GM21423 (cell line): ENCODE results near the gene PRSS8.
A peak's percentile ranks its signal among the peaks of the same experiment; 100 is the strongest.
"Not testable (repeated sequence)": the region's sequence is repeated elsewhere in the genome, so short reads cannot be mapped to it uniquely, and the experiment has no call there.

Source experiments
- ATAC-seq: cut with Tn5 transposase; IDR thresholded peaks from one replicate; pipeline ENCODE4 v1.9.1; 2021; ENCODE audit warnings: mild to moderate bottlenecking, moderate library complexity; ENCODE audit not compliant: unreplicated experiment

Gene PRSS8

DNA sequence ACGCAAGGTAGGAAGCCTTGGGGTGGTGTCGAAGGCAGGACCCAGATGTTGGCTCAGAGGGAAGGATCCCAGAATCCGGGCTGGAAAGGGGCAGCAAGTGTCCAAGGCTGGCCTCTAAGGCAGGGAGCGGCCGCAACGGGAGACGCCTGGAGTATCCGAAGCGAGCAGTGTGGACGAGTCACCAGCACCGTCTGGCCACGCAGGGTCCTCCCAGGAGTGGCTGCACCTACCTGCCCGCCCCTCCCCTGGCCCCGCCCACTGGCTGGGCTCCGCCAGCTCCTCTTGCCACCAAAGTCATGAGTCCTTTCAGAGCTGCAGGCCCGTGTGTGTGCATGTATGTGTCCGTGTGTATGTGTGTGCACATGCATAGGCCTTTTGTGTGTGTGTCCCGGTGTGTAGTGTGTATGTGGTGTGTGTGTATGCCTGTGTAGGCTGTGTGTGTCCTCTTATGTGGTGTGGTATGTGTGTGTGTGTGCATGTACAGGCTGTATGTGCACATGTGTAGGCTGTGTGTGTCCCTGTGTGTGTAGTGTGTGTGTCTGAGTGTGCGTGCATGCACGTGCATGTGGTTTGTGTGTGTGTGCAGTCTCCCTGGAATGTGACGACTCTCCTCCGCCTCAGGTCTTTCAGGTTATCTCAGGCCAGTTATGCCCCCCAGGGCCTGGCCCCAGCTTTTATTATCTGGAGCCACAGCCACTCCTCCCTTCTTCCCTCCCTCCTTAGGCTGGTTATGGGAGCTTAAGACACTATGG is at the start of gene PRSS8:
Gene PRSS8 (minus strand): TSS at position 193 of the 752 bp plus-strand sequence. CDS start 229 bp downstream, outside the sequence.
- ATAC-seq = no peak

DNA sequence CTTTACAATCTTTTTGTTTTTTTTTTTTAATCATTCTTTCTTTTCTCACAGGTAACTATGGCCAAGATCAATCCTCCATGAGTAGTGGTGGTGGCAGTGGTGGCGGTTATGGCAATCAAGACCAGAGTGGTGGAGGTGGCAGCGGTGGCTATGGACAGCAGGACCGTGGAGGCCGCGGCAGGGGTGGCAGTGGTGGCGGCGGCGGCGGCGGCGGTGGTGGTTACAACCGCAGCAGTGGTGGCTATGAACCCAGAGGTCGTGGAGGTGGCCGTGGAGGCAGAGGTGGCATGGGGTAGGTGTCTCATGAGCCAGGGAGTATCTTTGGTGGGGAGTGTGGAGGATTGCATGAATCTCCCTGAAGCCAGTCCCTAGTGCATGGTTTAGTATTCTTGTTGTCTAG is 49.4 kb upstream of the PRSS8 start:
- no peak for ATAC-seq

DNA sequence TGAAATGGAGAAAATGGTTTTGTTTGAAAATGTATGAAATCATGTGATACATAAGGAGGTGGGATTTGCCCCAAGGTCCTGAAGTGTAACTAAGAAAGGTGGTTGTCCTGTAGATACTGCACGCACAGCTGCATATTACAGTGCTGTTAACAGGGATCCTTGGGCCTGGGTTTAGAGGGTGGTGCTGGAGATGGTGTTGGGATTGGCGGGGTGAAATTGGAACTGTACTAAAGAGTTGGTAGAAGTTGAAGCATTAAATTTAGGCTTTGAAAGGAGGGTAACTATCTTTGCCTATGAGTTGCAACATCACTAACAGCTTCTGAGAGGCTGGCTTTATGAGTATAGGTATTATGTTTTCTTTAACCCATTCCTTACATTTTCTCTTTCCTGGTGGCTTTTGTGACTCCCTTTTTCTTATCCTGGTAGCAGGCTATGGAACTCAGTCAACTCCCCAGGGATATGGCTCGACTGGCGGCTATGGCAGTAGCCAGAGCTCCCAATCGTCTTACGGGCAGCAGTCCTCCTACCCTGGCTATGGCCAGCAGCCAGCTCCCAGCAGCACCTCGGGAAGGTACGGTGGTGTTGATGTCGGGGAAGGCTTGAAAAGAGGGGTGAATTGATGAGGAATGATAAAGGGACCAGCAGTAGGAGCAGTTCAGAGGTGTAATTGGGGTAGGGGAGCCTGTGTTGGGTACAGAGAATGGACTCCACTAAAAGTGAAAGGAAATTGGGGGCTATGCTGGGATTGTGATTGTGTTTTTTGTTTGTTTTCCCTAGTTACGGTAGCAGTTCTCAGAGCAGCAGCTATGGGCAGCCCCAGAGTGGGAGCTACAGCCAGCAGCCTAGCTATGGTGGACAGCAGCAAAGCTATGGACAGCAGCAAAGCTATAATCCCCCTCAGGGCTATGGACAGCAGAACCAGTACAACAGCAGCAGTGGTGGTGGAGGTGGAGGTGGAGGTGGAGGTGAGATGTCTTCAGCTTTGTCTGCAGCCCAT is 48.2 kb upstream of the PRSS8 start:
- no peak for ATAC-seq

DNA sequence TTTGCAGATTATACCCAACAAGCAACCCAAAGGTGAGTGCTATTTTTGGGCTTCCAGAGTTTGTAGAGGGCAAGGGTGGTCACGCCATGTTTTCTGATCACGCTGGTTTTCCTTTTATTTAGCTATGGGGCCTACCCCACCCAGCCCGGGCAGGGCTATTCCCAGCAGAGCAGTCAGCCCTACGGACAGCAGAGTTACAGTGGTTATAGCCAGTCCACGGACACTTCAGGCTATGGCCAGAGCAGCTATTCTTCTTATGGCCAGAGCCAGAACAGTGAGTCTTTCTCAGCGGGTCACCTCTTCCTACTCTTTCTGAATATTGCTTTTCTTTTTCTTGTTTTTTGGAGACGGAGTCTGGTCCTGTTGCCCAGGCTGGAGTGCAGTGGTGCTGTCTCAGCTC is 46.9 kb upstream of the PRSS8 start:
- no peak for ATAC-seq

DNA sequence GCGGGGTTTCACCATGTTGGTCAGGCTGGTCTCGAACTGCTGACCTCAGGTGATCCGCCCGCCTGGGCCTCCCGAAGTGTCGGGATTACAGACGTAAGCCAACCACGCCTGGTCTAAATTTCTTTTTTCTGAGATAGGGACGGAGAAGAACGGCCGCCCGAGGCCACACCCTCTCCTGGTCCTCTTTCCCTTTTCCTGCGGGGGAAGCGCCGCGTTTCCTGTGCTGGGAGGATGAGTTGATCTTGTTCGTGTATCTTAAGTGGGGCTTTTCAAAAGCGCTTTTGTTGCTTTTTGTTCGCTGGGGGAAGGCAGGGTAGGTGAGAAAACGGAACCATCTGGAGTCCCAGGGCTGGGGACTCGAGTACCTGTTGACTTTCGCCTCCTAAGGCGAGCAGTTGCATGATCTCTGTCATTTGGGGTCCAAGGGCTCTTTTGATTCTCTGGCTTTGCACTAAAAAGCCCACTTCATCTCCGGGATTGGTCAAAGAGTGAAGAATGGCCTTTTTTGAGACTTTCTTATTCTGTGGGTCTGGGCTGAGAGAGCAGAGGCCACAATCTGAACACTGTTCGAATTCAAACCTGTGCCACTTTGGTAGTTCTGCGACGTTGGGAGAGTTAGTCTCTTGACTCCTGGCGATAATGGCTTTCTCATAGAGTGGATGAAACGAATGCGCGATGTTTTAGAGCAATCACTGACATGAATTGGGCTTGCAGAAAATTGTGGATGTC is 45.7 kb upstream of the PRSS8 start:
- no peak for ATAC-seq

DNA sequence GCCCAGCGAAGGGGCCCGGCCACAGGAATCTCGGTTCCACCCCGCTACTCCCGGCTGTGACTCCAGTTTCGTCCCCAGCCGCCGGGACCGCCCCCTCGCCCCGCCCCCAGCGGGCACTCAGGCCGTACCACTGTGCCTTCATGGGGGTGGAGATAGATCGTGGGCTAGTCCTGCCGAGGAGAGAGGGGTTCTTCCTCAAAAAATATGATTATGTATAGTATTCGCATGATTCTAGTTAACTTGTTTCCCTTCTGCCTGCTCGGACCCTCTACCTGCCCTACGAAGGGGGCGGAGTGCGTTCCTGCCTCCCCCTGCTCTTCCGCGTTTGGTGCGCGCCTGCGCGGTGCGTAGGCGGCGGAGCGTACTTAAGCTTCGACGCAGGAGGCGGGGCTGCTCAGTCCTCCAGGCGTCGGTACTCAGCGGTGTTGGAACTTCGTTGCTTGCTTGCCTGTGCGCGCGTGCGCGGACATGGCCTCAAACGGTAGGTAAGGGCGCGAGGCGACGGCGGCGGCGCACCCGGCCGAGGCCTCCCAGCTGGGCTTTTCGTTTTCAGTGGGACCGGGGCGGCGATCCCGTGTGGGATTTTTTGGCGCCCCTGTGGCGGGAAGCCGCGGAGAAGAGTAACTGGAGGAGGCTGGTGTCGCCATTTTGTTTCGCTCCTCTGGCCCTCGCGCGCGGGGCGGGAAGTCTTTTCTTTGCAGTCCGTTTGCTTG is 44.4 kb upstream of the PRSS8 start, which contains the start of gene FUS:
Gene FUS (plus strand): TSS at position 393 of the 713 bp plus-strand sequence. CDS start 76 bp downstream, at position 469.
- peak; percentile 62 for ATAC-seq

DNA sequence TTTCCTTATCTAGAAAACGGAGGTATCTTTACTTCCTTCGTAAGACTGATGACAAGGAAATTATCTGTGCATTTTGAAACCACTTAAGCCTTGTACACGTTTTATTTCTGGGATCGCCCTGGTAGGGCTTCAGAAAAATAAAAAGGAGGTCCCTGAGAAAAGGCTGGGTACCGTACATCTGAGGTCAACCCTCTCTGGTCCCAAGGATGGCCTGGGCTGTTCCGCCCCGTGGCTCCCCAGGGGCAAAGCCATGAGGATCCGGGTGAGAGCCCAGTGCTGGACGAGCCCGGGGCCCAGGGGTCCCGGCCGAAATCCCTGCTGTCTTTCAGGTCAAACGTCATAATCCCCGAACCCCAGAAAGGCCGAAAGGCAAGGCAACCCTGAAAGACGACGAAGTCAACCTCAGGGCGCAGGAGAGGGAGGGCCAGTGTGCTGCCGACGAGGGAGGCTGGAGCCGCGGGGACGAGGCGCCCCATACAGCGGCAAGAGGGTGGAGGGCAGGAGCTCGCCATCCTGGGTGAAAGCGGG is 43.8 kb upstream of the PRSS8 start:
- peak; percentile 1 for ATAC-seq

DNA sequence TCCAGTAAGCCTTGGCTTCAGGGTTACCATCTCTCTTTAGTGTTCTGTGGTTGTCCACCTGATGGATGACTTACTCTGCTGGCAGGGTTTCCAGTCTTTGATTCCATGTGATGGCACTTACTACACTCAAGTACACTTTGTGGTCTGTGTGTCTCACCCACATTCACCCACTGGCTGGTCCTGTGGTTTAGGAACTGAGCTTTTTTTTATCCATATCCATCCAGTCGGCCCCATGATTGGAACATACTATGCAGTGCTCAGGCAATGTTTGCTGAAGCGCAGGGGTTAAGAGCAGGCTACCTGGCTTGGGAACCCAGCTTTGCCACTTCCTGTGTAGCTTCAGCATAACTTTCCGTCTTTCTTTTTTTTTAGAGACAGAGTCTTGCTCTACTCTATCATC is 41.6 kb upstream of the PRSS8 start:
- ATAC-seq = no peak

DNA sequence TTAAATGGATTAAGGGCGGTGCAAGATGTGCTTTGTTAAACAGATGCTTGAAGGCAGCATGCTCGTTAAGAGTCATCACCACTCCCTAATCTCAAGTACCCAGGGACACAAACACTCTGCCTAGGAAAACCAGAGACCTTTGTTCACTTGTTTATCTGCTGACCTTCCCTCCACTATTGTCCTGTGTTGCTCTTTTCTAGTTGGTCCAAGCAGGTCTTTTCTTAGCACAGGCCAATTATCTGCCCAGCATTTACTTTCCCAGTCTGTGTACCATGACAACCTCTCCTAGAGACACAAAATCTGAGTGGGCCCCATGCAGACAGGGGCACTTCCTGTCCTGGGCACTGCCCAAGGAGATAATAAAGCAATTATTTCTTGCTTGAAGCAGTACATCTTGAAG is 34.5 kb upstream of the PRSS8 start:
- ATAC-seq = not testable (repeated sequence)

DNA sequence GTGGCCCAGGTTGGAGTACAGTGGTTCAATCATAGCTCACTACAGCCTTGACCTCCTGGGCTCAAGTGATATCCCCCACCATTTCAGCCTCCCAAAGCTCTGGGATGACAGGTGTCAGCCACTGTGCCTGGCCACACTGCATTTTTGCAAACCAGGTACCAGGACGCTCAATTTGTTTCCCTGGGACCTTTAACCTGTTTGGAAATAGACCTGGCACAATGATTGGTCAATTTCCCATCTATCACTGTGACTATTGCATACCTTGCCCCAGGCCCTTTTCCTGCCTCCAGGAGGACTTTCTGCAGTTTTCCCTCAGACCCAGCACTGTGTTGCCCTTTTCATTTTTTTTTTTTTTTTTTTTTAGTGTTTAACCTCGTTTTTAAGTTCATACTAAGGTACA is 33.3 kb upstream of the PRSS8 start:
- ATAC-seq = no peak

DNA sequence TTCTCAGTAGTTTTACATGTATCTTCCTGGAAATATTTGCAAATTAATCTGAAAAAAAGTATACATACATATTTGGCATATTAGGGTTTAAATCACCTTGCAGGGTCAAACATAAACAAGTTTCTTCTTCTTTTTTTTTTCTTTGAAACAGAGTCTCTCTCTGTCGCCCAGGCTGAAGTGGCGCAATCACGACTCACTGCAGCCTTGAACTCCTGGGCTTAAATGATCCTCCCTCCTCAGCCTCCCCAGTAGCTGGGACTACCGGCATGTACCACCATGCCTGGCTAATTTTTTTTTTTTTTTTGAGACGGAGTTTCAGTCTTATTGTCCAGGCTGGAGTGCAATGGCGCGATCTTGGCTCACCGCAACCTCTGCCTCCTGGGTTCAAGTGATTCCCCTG is 31.8 kb upstream of the PRSS8 start:
- ATAC-seq = no peak

DNA sequence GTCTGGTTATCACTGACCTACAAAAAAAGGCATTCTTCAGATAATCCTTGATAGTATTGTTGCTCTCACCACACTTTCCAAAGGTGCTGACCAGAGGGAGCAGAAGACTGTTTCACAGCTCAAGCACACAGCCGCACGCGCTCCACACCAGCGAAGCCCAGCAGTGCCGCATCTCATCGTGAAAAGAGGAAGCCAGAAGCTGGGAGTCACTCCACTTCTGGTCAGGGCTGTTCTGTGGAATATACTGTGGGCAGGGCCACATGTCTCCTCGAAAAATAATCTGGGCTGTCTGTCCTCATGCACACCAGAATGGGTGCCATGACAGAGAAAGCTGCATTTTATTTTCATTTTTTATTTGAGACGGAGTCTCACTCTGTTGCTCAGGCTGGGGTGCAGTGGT is 21.6 kb upstream of the PRSS8 start:
- no peak for ATAC-seq

DNA sequence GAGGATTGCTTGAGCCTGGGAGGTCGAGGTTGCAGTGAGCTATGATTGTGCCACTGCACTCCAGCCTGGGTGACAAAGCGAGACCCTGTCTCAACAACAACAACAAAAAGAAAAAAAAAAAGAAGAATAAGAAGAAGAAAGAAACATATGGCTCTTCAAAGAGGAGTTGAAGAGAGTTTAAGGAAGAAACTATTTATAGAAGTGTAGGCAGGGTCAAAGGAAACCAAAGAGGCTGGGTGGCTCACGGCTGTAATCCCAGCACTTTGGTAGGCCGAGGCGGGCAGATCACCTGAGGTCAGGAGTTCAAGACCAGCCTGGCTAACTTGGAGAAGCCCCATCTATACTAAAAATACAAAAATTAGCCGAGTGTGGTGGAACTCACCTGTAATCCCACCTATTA is 15.4 kb upstream of the PRSS8 start:
- not testable (repeated sequence) for ATAC-seq

DNA sequence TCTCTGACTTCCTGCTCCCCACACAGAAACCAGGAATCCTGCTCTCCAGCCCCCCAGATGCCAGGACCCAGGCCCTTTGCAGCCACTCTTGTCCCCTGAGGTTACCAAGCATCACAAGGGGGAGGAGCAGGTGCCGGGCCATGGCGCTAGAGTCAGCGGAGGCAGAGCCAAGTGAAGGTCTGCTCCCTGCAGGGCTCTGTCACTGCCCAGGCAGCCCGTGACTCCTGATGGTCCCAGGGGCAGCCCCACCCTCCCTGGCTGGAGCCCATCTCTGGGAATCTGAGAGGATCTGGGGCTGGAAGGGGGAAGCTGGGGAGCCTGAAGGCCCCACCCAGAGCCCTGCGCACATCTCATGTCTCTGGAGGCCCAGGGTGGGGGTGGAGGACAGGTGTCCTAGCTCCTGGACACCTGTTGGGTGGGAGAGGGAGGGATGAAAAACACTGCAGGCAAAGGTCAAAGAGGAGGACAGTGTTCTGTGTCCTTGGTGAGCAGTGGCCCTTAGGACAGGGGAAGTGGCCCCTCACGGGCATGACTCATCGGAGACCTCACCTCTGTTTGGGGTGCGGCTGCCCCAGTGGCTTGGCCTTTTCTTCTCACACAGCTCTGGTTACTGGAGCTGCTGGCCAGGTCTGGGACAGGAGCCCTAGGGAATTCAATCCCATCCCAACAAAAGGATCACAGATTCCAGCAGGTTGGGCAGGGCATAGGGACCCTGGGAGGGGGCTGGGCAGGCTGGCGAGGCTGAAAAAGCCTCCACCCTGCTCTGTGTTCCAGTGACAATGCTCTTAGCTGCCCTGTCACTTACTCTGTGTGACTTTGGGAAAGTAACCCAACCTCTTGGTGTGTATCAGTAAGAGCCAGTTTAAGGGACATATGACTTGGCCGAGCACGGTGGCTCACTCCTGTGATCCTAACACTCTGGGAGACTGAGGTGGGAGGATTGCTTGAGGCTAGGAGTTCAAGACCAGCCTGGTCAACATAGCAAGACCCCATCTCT is 14.7 kb upstream of the PRSS8 start, which contains the start of gene PRSS36:
Gene PRSS36 (minus strand): TSS at position 173 of the 997 bp plus-strand sequence. CDS start 31 bp downstream, at position 142.
- ATAC-seq = no peak

DNA sequence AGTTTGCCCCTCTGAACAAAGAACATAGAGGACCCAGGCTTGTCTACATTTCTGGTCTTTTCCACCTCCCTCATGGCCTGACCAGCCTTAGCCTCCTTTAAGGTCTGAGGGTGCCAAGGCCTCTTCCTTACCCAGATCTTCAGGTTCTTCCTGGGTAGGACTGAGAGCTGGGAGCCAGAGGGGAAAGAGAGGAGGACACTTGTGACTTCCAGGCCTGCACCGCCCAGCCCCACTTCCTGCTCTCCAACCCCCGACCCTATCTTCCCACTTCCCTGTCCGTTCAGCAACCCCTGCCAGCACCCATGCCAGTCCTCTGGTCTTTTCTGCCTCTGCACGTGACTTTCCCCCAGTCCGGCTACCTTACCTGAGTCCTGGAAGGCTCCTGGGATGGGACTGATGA is 13.8 kb upstream of the PRSS8 start:
- no peak for ATAC-seq

DNA sequence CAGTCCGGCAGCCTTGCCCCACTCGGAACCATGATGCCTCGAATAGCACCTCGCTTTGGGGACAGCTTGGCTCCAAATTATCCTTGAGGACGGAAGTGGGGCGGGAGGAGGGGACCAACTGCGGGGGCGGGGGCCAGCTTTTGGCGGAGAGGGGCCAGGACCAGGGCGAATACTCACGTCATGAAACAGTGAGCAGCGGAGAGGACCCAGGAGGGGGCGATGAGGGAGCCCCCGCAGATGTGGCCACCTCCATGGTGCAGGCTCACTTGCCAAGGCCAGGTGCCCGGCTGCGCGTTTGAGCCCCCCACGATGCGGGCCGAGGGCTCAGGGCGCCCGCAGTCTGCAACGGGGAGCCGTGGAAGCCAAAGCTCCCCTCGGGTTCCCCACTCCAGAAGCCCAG is 13.4 kb upstream of the PRSS8 start:
- ATAC-seq = no peak

DNA sequence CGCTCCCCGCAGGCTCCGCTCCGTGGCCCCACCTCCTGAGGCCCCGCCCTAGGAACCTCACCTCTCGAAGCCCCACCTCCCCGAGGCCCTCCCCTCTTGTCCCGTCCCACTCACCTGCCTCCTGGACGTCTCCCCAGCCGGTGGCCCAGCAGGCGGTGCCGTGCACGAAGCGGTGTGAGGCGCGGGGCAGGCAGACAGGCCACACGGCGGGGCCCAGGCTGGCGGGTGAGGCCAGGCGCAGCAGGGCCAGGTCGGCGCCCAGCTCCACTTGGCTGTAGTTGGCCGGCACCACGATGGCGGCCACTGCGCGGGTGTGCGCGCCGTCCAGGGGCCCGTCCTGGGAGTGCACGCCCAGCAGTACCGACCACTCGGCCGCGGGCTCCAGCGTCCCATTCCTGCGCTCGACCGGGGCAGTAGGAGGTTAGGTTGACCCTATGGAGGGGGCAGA is 12.8 kb upstream of the PRSS8 start:
- no peak for ATAC-seq

DNA sequence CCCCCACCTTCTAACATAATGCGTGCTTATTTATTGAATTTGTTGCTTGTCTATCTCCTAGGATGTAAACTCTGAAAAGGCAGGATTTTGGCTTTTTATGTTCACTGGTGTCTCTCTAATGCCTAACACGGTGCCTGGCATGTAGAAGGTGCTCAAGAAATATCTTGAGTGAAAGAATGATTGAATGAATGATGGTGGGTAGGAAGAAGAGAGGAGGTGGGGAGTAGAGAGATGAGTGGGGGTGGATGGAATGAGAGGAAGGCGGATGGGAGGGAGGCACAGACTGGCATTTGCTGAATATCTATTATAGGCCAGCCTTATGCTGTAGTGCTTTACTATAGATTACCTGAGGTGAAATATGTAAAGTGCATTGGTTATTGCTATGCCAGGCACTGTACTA is 12.0 kb upstream of the PRSS8 start:
- ATAC-seq = no peak
